K562 (cell line): Measurements from ENCODE around the gene GNA15. TPM values are rescaled to one million over a fixed set of nuclear protein-coding genes. Genes with fewer than 3 reads are reported as not detected.

ENCODE experiments used
- CBX3 ChIP-seq, 2 experiments: IDR thresholded peaks; 1 replicate in 1 of 2; 2 replicates in 1 of 2; pipeline ENCODE4 v1.6.1; 2012; ENCODE audit warnings: inconsistent platforms in 2 of 2, low read length in 2 of 2, borderline replicate concordance in 1 of 2, control low read depth in 1 of 2
- CBX8 ChIP-seq: fragments of 200-600 bp; sonication (generic); IDR thresholded peaks from 2 replicates; pipeline ENCODE4 v1.6.1; 2012; ENCODE audit warnings: borderline replicate concordance, mixed run types, low read depth, mild to moderate bottlenecking, moderate library complexity, mixed read lengths, low read length, control low read depth, inconsistent platforms; ENCODE audit not compliant: poor library complexity, severe bottlenecking; ENCODE audit errors: extremely low read depth
- CCAR2 ChIP-seq: fragments of 200-400 bp; formaldehyde crosslinking; IDR thresholded peaks from 2 replicates; pipeline ENCODE4 v1.6.1; 2017; ENCODE audit warnings: mild to moderate bottlenecking, low read depth, low read length
- CREM ChIP-seq: IDR thresholded peaks from 2 replicates; pipeline ENCODE4 v1.6.1; 2014; ENCODE audit warnings: antibody characterized with exemption, low read depth
- ILK ChIP-seq: fragments of 450-650 bp; IDR thresholded peaks from 2 replicates; pipeline ENCODE4 v1.6.1; 2016; ENCODE audit warnings: missing genetic modification characterization, low read depth, mild to moderate bottlenecking, missing compliant biosample characterization, moderate library complexity, borderline replicate concordance
- JUNB ChIP-seq: fragments of 450-650 bp; formaldehyde crosslinking; conservative IDR thresholded peaks from 2 replicates; pipeline ENCODE4 v1.4.0; 2020; ENCODE audit warnings: mild to moderate bottlenecking
- KAT2B ChIP-seq: IDR thresholded peaks from one replicate; pipeline ENCODE4 v1.6.1; 2012; ENCODE audit warnings: low read depth, mild to moderate bottlenecking, control low read depth, inconsistent platforms, low read length, moderate library complexity
- L3MBTL2 ChIP-seq: fragments of 450-650 bp; IDR thresholded peaks from 2 replicates; pipeline ENCODE4 v1.6.1; 2016; ENCODE audit warnings: mild to moderate bottlenecking, moderate library complexity
- NCOA1 ChIP-seq: fragments of 450-650 bp; IDR thresholded peaks from 2 replicates; pipeline ENCODE4 v1.6.1; 2016; ENCODE audit warnings: low read depth
- PHB ChIP-seq: fragments of 250-450 bp; sonication (Bioruptor Pico); IDR thresholded peaks from 2 replicates; pipeline ENCODE4 v1.5.0; 2021
- PTRF ChIP-seq: fragments of 450-650 bp; IDR thresholded peaks from 2 replicates; pipeline ENCODE4 v1.6.1; 2016; ENCODE audit warnings: mild to moderate bottlenecking, missing genetic modification characterization, missing compliant biosample characterization
- RUNX1 ChIP-seq: sonication (generic); IDR thresholded peaks from 2 replicates; pipeline ENCODE4 v1.6.1; 2016; ENCODE audit warnings: antibody characterized with exemption, low read depth
- SETDB1 ChIP-seq: IDR thresholded peaks from one replicate; pipeline ENCODE4 v1.6.1; 2012; ENCODE audit warnings: low read length, control low read depth, inconsistent platforms
- SIN3A ChIP-seq, 2 experiments: fragments of 150-350 bp in 1 of 2; IDR thresholded peaks; 2 replicates each; pipeline ENCODE4 v1.6.1; 2011 to 2016; ENCODE audit warnings: borderline replicate concordance in 2 of 2, low read depth in 2 of 2, low read length in 2 of 2, mild to moderate bottlenecking in 2 of 2, moderate library complexity in 2 of 2; ENCODE audit not compliant: control insufficient read depth in 1 of 2
- SLC30A9 ChIP-seq: fragments of 250-450 bp; sonication (Bioruptor Pico); IDR thresholded peaks from 2 replicates; pipeline ENCODE4 v1.8.0; 2022; ENCODE audit warnings: mild to moderate bottlenecking, moderate library complexity
- SRF ChIP-seq, 2 experiments: fragments of 250-450, 450-650 bp in 1 of 2; sonication (Bioruptor Pico) in 1 of 2; sonication (generic) in 1 of 2; formaldehyde crosslinking; IDR thresholded peaks; 2 replicates each; pipeline versions ENCODE4 v1.5.0 to v1.5.1; 2020 to 2022; ENCODE audit warnings: mild to moderate bottlenecking in 1 of 2, missing genetic modification reagents in 1 of 2
- TCF7L2 ChIP-seq: fragments of 150-350 bp; IDR thresholded peaks from 2 replicates; pipeline ENCODE4 v1.6.1; 2016; ENCODE audit warnings: low read depth, mild to moderate bottlenecking, low read length, moderate library complexity
- ZNF197 ChIP-seq: fragments of 200-800 bp; sonication (Bioruptor generic); IDR thresholded peaks from 2 replicates; pipeline ENCODE4 v1.6.1; 2016; ENCODE audit warnings: low read depth, missing genetic modification characterization, missing compliant biosample characterization
- polyA plus RNA-seq, 8 experiments: library from polyadenylated mRNA; depleted of rRNA in 4 of 8; stranded (reverse) in 5 of 8; unstranded in 3 of 8; fragments of >200 nt; fragmentation: Nextera tagmentation in 2 of 8; fragmentation: Illumina TruSeq in 1 of 8; extraction: Ambion mirVana in 2 of 8; extraction: Trizol in 1 of 8; gene quantifications; 2 replicates each; pipeline versions ENCODE4 v1.2.1 to v1.2.3, GENCODE V29; 2011 to 2014; ENCODE audit warnings: inconsistent platforms in 1 of 8, missing spikeins in 1 of 8
- total RNA-seq, 7 experiments: library from RNA; depleted of rRNA in 6 of 7; stranded (reverse); fragments of >200 nt in 6 of 7; fragmentation: Illumina TruSeq in 2 of 7; extraction: Trizol in 2 of 7; gene quantifications; 2 replicates each; pipeline versions ENCODE4 v1.2.1 to v1.2.3, GENCODE V29; 2011 to 2021; ENCODE audit warnings: low replicate concordance in 1 of 7
- TF ChIP-seq, protein P1 (sequence below): fragments of 450-650 bp; formaldehyde crosslinking; IDR thresholded peaks from 2 replicates; pipeline ENCODE4 v1.4.0; 2020; ENCODE audit warnings: mild to moderate bottlenecking
- TF ChIP-seq, protein P2 (sequence below), 2 experiments: IDR thresholded peaks; 2 replicates each; pipeline ENCODE4 v1.6.1; 2012; ENCODE audit warnings: improper control_type of control experiment in 2 of 2, low read depth in 2 of 2, low read length in 2 of 2, borderline replicate concordance in 1 of 2
- TF ChIP-seq, protein P3 (sequence below): sonication (generic); formaldehyde crosslinking; IDR thresholded peaks from 2 replicates; pipeline ENCODE4 v1.8.0; 2022; ENCODE audit warnings: missing genetic modification reagents, mild to moderate bottlenecking, moderate library complexity, borderline replicate concordance
- TF ChIP-seq, protein P4 (sequence below): sonication (generic); formaldehyde crosslinking; IDR thresholded peaks from 2 replicates; pipeline ENCODE4 v1.8.0; 2022; ENCODE audit warnings: mild to moderate bottlenecking, missing genetic modification reagents

GNA15 gene
- total and polyA plus RNA-seq, 9 of the 15 experiments (the other 6 are each of a cell fraction or from before 2014, with no cell fraction given): 0.03 to 0.24 (median 0.11) TPM; not detected in 1

DNA sequence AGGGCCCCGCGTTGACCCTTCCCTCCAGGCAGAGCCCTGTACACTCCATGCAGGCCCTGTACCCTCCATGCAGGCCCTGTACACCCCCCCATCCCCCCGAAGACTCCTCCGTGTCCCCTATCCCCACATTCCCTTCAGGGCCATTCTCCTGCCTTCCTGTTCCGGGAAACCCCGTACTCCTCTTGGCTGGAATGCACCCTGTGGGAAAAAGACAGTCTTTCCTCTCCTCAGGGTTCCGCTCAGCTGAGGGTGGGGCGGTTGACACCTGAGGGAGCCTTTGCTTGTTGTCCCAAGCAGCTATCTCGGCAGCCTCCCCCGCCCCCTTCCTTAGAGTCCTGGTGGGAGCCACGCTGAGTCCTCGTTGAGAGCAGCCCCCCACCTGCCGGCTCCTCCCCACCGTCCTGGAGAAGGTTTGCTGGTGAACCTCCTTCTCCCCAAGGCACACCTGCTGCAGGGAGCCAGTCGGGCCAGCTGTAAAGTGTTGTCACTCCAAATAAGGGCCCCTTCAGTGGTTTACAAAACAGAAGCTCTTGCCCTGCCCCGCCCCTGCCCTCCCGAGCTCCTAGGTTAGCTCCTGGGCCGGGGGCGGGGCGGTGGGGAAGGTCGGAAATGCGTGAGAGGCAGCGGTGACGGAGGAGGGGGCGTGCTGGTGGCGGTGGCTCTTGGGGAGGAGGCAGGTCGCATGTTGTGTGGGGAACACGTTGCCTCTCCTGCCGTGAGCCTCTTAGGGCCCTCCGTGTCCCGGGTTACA is 40.2 kb upstream of the GNA15 start (continued):
- TF ChIP-seq, protein P1, sequence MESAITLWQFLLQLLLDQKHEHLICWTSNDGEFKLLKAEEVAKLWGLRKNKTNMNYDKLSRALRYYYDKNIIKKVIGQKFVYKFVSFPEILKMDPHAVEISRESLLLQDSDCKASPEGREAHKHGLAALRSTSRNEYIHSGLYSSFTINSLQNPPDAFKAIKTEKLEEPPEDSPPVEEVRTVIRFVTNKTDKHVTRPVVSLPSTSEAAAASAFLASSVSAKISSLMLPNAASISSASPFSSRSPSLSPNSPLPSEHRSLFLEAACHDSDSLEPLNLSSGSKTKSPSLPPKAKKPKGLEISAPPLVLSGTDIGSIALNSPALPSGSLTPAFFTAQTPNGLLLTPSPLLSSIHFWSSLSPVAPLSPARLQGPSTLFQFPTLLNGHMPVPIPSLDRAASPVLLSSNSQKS (CRISPR knock-in tag): no peak
- TF ChIP-seq PHB (CRISPR knock-in tag) (no peak), L3MBTL2 (no peak), PTRF (tag) (no peak), NCOA1 (no peak), RUNX1 (no peak), SLC30A9 (CRISPR knock-in tag) (no peak), KAT2B (no peak), CBX8 (no peak), CBX3 (IDR thresholded peaks at IDR 0.05; ENCODE audit: borderline replicate concordance in 1 of 2, low read length in 2 of 2) (no peak), JUNB (no peak), CCAR2 (no peak), SETDB1 (no peak), SRF (CRISPR knock-in tag; IDR thresholded peaks at IDR 0.05) (no peak), TCF7L2 (no peak), ZNF197 (CRISPR knock-in tag) (no peak), SIN3A (IDR thresholded peaks at IDR 0.05; ENCODE audit: borderline replicate concordance in 2 of 2, control insufficient read depth in 1 of 2, low read depth in 2 of 2, low read length in 2 of 2) (peak in 1 of 2 experiments; percentile 59; a peak in 1 of 4 replicates), CREM (peak; percentile 59), ILK (tag) (no peak)
- TF ChIP-seq, protein P2, sequence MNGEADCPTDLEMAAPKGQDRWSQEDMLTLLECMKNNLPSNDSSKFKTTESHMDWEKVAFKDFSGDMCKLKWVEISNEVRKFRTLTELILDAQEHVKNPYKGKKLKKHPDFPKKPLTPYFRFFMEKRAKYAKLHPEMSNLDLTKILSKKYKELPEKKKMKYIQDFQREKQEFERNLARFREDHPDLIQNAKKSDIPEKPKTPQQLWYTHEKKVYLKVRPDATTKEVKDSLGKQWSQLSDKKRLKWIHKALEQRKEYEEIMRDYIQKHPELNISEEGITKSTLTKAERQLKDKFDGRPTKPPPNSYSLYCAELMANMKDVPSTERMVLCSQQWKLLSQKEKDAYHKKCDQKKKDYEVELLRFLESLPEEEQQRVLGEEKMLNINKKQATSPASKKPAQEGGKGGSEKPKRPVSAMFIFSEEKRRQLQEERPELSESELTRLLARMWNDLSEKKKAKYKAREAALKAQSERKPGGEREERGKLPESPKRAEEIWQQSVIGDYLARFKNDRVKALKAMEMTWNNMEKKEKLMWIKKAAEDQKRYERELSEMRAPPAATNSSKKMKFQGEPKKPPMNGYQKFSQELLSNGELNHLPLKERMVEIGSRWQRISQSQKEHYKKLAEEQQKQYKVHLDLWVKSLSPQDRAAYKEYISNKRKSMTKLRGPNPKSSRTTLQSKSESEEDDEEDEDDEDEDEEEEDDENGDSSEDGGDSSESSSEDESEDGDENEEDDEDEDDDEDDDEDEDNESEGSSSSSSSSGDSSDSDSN (IDR thresholded peaks at IDR 0.05; ENCODE audit: borderline replicate concordance in 1 of 2, low read depth in 2 of 2, low read length in 2 of 2): no peak
- TF ChIP-seq, protein P3, sequence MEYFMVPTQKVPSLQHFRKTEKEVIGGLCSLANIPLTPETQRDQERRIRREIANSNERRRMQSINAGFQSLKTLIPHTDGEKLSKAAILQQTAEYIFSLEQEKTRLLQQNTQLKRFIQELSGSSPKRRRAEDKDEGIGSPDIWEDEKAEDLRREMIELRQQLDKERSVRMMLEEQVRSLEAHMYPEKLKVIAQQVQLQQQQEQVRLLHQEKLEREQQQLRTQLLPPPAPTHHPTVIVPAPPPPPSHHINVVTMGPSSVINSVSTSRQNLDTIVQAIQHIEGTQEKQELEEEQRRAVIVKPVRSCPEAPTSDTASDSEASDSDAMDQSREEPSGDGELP (CRISPR knock-in tag): peak; percentile 50; the same call in 1 of the 2 replicates
- TF ChIP-seq, protein P4, sequence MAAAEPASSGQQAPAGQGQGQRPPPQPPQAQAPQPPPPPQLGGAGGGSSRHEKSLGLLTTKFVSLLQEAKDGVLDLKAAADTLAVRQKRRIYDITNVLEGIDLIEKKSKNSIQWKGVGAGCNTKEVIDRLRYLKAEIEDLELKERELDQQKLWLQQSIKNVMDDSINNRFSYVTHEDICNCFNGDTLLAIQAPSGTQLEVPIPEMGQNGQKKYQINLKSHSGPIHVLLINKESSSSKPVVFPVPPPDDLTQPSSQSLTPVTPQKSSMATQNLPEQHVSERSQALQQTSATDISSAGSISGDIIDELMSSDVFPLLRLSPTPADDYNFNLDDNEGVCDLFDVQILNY (CRISPR knock-in tag): no peak
